HT-29 (cell line): ENCODE data around the gene GNRH2. TPM values are rescaled to one million over a fixed set of nuclear protein-coding genes. Genes with fewer than 3 reads are reported as not detected.
"Not testable (repeated sequence)": the region's sequence is repeated elsewhere in the genome, so short reads cannot be mapped to it uniquely, and the experiment has no call there.

Experiments
- DNase-seq: peaks from one replicate; pipeline ENCODE4 v3.0.0-alpha.2; 2015; ENCODE audit warnings: low spot score
- total RNA-seq: library from RNA; depleted of rRNA; stranded (reverse); fragments of >200 nt; shearing (Covaris generic); gene quantifications from 2 replicates; pipeline ENCODE4 v1.2.3, GENCODE V29; 2014

GNRH2 gene
- total RNA-seq, 1 experiment from 2014 or later: not detected

GRCh38 chr20:3072530-3073250 is 29.3 kb downstream of the GNRH2 start:
- no peak for DNase-seq

GRCh38 chr20:3073251-3073643 is 29.8 kb downstream of the GNRH2 start:
- not testable (repeated sequence) for DNase-seq

DNA sequence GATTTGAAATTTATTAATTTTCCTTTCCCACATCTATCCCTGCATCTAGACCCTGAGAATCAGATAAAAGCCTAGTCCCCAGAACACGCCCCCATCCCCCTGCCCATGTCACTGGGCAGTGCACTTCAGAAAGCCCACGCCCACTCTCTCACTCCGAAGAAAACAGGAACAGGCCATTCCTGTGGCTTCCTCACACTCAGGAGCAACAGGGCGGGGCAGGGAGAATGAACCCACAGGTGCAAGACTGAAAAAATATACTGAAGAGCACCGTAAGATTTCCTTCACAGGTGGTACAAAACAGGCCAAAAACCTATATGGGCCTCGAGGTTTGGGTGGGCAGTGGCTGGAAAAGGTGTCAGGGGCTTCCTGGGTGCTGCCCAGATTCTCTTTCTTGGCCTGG is 31.4 kb downstream of the GNRH2 start:
- no peak for DNase-seq

- DNase-seq: not testable (repeated sequence)
These were observed 31.9 kb downstream of the GNRH2 start for GRCh38 chr20:3075315-3075714.

GRCh38 chr20:3077618-3078134 is 34.3 kb downstream of the GNRH2 start:
- no peak for DNase-seq

- no peak for DNase-seq
These were observed 37.5 kb downstream of the GNRH2 start for GRCh38 chr20:3080939-3081388.

GRCh38 chr20:3081641-3082040 is 38.2 kb downstream of the GNRH2 start:
- no peak for DNase-seq

DNA sequence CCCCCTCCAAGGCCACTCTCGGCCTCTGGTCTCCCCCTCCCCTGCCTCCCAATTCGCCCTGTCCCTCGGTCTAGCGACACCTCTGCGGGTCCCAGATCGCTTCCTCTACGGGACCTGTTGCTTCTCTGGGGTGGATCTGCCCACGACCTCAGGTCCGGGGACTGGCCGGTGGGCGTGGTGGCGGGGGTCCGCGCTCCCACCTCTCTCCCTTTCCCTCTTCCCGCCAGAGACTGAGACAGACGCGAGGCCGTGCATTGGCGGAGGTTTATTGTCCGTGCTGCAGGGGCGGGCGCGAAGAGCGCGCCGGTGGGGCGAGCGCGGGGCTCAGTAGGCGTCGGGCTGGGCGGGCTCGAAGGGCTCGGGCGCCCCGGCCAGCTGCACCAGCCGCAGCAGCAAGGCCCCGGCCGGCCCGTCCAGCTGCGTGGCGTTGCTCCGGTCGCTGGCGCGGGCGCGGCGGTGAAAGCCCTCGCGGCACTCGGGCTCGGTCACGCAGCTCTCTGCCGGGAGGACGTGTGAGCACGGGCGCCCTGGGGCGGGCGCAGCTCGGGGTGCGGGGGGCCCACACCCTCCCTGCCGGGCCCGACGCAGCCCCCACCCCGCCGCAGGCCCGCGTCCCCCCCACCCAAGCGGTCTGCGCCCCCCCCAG is 39.0 kb downstream of the GNRH2 start:
- DNase-seq: no peak

DNA sequence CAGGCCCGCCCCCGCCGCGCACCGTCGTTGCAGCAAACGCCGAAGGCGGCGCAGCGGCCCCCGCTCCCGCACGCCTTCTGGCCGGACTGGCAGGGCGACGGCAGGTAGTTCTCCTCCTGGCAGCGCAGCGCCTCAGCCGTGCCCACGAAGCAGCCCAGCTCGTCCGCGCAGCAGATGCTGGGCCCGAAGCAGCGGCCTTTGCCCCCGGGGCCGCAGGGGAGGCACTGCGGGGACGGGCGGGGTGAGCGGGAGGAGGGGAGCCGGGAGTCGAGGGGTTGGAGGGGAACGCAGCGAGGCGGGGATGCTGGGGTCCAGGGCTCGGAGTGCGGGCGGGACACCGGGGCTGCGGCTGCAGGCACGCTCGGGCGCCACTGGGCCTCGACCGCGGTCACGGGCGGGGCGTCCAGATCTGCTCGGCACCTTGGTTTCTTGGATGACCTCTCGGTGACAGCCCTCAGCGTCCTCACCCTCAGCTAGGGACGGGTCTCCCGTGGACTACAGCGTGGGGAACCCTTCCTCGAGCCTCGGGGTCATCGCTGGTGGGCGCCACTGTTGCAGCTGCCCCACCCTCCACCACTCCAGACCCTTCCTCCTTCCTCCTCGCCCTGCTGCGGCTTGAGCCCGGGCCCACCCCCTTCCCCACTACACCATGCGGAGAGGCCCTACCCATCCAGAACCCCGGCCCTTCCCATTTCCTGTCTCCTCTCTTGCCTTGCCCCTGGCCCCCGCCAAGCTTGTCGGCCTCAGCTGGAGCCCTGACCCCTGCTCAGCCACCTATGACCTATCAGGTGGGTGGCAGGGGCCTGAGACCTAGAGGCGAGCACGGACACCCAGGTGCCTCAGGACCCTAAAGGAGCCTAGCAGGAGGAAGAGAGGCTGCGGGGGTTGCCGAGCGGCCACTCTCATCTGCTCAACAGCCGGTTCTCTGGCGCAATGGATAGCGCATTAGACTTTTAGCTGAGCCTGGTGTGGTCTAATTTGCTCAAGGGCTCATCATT is 39.8 kb downstream of the GNRH2 start:
- no peak for DNase-seq

DNA sequence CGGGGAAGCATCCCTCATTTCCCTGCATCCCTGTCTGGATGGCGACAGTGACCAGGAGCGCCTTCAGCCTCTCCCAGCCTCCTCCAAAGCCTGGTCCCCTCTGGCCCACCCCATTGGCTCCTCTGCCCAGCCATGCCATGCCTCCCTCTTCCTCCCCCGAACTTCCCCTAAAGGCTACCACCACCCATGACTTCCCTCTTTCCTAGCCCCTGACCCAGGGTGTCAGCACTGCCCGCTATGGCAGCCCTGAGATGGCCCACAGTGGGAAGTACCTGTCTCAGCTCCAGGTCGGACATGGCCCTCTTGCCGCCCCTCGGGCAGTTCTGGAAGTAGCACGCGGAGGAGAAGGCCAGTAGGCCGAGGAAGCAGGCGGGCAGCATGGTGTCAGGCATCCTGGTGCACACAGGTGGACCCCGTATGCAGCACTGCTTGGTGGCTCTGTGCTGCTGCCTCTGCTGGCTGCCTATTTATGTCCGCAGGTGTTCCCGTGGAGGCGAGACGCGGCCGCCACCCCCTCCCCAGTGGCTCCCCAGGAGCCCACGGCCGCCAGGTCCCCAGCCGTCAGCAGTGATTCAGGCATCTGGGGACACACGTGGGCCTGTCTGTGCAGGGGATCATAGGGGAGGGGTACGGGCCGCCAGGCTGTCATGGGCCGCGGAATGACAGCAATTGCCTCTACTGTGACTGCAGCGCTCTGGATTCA is 41.0 kb downstream of the GNRH2 start, which contains the start of gene AVP:
Gene AVP (minus strand): TSS at position 442 of the 703 bp plus-strand sequence. CDS start 50 bp downstream, at position 392.
- no peak for DNase-seq

DNA sequence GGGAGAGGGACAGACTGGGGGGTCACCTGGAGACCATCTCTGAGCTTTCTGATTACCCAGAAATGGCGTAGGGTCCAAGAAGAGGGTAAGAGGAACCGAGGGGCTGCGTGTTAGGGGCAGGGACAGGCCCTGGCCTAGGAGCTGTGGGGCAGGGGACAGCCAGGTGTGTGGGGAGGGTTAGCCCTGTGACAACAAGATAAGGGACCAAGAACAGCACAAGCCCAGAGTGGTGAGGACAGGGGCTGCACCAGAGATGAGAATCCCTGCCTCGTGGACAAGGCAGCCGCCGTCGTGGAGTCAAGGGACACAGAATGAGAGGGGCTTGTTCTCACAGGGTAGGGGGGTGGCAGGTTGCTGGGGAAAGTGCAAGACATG is 41.6 kb downstream of the GNRH2 start:
- no peak for DNase-seq

- no peak for DNase-seq
These were observed 42.2 kb downstream of the GNRH2 start for GRCh38 chr20:3085571-3086072.

- no peak for DNase-seq
These were observed 44.6 kb downstream of the GNRH2 start for GRCh38 chr20:3088031-3088430.

DNA sequence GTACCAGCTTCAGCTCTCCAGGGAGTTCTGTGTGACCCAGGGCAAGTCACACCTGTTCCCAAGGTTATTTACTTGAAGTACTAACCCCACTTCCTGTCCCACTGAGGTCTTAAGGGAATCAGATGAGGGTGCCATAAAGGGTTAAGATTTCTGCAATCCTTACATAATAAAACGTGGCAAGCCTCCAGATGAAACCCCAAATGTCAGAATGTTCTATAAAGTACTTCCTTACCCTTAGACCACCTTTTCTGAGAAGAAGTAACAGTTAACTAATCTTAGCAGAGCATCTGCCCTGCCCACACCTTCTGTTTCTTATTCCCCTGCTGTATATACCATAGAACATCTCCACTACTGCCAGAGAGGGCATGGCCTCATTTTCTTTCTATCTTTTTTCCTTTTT is 47.1 kb downstream of the GNRH2 start:
- DNase-seq: no peak

GRCh38 chr20:3092611-3093379 is 49.4 kb downstream of the GNRH2 start:
- DNase-seq: no peak

DNA sequence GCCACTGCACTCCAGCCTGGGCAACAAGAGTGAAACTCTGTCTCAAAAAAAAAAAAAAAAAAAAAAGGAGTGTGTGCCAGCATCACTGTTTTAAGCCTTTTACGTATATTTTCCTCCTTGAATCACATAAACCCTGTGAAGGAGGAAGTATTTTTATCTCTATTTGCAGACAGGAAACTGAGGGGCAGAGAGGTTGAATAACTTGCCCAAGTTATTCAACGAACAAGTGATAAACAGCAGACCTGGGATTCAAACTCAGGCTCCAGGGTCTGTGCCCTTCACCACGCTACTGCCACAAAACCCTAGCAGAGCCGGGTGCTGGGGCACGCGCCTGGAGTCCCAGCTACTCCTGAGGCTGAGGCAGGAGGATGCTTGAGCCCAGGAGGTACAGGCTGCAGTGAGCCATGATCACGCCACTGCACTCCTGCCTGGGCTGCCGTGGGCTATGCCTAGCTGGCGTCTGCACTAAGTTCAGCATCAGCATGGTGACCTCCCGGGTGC is 50.5 kb downstream of the GNRH2 start:
- DNase-seq: no peak

DNA sequence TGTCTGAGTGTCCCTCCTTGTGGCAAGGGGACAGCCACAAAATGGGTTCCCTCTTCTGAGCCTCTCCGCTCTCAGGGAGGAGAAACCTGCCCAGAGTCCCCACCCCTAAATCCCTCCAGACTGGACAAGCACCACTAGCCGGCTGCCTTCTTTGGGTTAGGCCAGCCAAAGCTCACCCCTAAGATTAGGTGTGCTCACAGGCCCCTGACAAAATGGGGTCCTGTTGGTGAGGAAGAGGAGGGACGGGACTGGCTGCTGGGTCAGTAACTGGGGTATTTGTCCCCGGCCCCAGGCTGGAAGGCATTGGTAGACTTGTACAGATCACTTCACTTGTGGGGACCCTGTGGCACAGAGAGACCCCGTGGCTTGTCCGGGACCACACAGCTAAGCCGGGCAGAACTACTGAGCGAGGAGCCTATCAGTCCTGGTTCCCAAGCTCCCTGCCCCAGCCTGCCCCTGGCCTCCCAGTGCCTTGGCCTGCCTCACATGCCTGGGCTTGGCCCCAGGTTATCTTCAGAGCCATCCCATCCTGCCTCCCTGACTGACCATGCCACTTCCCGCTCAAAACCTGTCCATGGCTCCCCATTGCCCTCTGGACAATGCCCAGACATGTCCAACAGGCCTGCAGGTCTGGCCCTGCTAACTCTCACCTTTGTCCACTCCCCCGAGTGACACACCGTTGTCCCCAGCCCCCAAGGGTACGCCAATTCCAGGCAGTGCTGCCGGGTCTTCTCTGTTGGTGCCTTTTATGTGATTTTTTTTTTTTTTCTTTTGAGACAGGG is 51.6 kb downstream of the GNRH2 start:
- no peak for DNase-seq
